ENCODE results near the gene RAB29. TPM values are rescaled to one million over a fixed set of nuclear protein-coding genes. Genes with fewer than 3 reads are reported as not detected.
A peak's percentile ranks its signal among the peaks of the same experiment; 100 is the strongest.

Gene RAB29
- total RNA-seq, 1 experiment from 2014 or later = 11.0 TPM

GRCh38 chr1:205749234-205750137, 25.8 kb downstream of the RAB29 start:
- CTCF ChIA-PET = interaction anchor here (0.7 to 1.1 kb wide), 4 partner anchors 38 to 228 kb away, joined by 3 to 10 read pairs (median 4); no protein-coding TSS in a partner anchor
- Mint-ChIP-seq H3K4me3 (peak overlapping the region; percentile 97), H3K4me1 (peaks cover 47% of the 10 kb centered on the region), H3K9me3 (peaks cover 7% of the 10 kb centered on the region), H3K36me3 (peaks cover 11% of the 10 kb centered on the region), H3K27me3 (ENCODE audit: low read depth) (no peaks in the 10 kb centered on the region; the same call in 1 of the 2 replicates), H3K27ac (peak overlapping the region; percentile 99)
- ATAC-seq (peak; percentile 88), DNase-seq (ENCODE audit: low spot score) (peak; percentile 97)
- POLR2A ChIA-PET = interaction anchor here (0.5 to 1.5 kb wide), 9 partner anchors 9 to 117 kb away, joined by 3 to 10 read pairs (median 4); partner anchors contain the start of genes ELK4 and RAB29
- no peak for TF ChIP-seq AR (CRISPR knock-in tag; IDR thresholded peaks at IDR 0.05)
- peak; percentile 96; the same call in 1 of the 2 replicates for TF ChIP-seq MYBL2 (CRISPR knock-in tag; IDR thresholded peaks at IDR 0.05)
- peak; percentile 70; the same call in 1 of the 2 replicates for TF ChIP-seq ZBTB43 (CRISPR knock-in tag; IDR thresholded peaks at IDR 0.05)
- no peak for TF ChIP-seq NFATC4 (CRISPR knock-in tag; IDR thresholded peaks at IDR 0.05)
- TF ChIP-seq, protein P1, sequence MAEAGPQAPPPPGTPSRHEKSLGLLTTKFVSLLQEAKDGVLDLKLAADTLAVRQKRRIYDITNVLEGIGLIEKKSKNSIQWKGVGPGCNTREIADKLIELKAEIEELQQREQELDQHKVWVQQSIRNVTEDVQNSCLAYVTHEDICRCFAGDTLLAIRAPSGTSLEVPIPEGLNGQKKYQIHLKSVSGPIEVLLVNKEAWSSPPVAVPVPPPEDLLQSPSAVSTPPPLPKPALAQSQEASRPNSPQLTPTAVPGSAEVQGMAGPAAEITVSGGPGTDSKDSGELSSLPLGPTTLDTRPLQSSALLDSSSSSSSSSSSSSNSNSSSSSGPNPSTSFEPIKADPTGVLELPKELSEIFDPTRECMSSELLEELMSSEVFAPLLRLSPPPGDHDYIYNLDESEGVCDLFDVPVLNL (CRISPR knock-in tag; IDR thresholded peaks at IDR 0.05; ENCODE audit: borderline replicate concordance, low read depth) = no peak
- TF ChIP-seq, protein P2, sequence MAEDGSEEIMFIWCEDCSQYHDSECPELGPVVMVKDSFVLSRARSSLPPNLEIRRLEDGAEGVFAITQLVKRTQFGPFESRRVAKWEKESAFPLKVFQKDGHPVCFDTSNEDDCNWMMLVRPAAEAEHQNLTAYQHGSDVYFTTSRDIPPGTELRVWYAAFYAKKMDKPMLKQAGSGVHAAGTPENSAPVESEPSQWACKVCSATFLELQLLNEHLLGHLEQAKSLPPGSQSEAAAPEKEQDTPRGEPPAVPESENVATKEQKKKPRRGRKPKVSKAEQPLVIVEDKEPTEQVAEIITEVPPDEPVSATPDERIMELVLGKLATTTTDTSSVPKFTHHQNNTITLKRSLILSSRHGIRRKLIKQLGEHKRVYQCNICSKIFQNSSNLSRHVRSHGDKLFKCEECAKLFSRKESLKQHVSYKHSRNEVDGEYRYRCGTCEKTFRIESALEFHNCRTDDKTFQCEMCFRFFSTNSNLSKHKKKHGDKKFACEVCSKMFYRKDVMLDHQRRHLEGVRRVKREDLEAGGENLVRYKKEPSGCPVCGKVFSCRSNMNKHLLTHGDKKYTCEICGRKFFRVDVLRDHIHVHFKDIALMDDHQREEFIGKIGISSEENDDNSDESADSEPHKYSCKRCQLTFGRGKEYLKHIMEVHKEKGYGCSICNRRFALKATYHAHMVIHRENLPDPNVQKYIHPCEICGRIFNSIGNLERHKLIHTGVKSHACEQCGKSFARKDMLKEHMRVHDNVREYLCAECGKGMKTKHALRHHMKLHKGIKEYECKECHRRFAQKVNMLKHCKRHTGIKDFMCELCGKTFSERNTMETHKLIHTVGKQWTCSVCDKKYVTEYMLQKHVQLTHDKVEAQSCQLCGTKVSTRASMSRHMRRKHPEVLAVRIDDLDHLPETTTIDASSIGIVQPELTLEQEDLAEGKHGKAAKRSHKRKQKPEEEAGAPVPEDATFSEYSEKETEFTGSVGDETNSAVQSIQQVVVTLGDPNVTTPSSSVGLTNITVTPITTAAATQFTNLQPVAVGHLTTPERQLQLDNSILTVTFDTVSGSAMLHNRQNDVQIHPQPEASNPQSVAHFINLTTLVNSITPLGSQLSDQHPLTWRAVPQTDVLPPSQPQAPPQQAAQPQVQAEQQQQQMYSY (CRISPR knock-in tag; IDR thresholded peaks at IDR 0.05) = 0 out of 2 replicates have a peak, but pooled peaks have one; percentile 13
- TF ChIP-seq TEAD1 (CRISPR knock-in tag; IDR thresholded peaks at IDR 0.05) = 0 out of 2 replicates have a peak, but pooled peaks have one; percentile 41
- peak; percentile 29; the same call in 1 of the 2 replicates for TF ChIP-seq ETV6 (CRISPR knock-in tag; IDR thresholded peaks at IDR 0.05)
- TF ChIP-seq HMGXB4 (CRISPR knock-in tag; IDR thresholded peaks at IDR 0.05) = 0 out of 2 replicates have a peak, but pooled peaks have one; percentile 31
- no peak for TF ChIP-seq FOXJ3 (CRISPR knock-in tag; IDR thresholded peaks at IDR 0.05; ENCODE audit: borderline replicate concordance)
- TF ChIP-seq FOXP1 (CRISPR knock-in tag; IDR thresholded peaks at IDR 0.05; ENCODE audit: borderline replicate concordance) = peak; percentile 41; the same call in 1 of the 2 replicates
- no peak for TF ChIP-seq NFYB (CRISPR knock-in tag; conservative IDR thresholded peaks at IDR 0.05; ENCODE audit: low read depth)
- TF ChIP-seq ZNF671 (CRISPR knock-in tag; IDR thresholded peaks at IDR 0.05) = no peak
- peak; percentile 7; the same call in 1 of the 2 replicates for TF ChIP-seq ERG (CRISPR knock-in tag; IDR thresholded peaks at IDR 0.05)
- TF ChIP-seq CREB1 (CRISPR knock-in tag; IDR thresholded peaks at IDR 0.05) = no peak
- TF ChIP-seq, protein P3, sequence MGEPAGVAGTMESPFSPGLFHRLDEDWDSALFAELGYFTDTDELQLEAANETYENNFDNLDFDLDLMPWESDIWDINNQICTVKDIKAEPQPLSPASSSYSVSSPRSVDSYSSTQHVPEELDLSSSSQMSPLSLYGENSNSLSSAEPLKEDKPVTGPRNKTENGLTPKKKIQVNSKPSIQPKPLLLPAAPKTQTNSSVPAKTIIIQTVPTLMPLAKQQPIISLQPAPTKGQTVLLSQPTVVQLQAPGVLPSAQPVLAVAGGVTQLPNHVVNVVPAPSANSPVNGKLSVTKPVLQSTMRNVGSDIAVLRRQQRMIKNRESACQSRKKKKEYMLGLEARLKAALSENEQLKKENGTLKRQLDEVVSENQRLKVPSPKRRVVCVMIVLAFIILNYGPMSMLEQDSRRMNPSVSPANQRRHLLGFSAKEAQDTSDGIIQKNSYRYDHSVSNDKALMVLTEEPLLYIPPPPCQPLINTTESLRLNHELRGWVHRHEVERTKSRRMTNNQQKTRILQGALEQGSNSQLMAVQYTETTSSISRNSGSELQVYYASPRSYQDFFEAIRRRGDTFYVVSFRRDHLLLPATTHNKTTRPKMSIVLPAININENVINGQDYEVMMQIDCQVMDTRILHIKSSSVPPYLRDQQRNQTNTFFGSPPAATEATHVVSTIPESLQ (CRISPR knock-in tag; IDR thresholded peaks at IDR 0.05) = no peak
- peak; percentile 94 for TF ChIP-seq SP1 (CRISPR knock-in tag; conservative IDR thresholded peaks at IDR 0.05)
- no peak for TF ChIP-seq HMGA2 (CRISPR knock-in tag; IDR thresholded peaks at IDR 0.05)
- no peak for TF ChIP-seq ESRRA (CRISPR knock-in tag; IDR thresholded peaks at IDR 0.05; ENCODE audit: borderline replicate concordance)
- peak; percentile 77; the same call in 1 of the 2 replicates for TF ChIP-seq ZNF416 (CRISPR knock-in tag; IDR thresholded peaks at IDR 0.05)

Data from WTC11 (cell line).